H1 (cell line): ENCODE data around the gene GRAMD1C. TPM values are rescaled to one million over a fixed set of nuclear protein-coding genes. Genes with fewer than 3 reads are reported as not detected.

Experiments used
- CTCF ChIA-PET: fragments of 300-600 bp; sonication (Branson Sonifier 250); formaldehyde crosslinking; loops from one replicate; lab custom pipeline; 2021; ENCODE audit not compliant: partially characterized antibody; lab: Charles Lee
- POLR2A ChIA-PET: fragments of 300-600 bp; sonication (Branson Sonifier 250); formaldehyde crosslinking; loops from one replicate; lab custom pipeline; 2021; ENCODE audit warnings: inconsistent platforms; ENCODE audit not compliant: partially characterized antibody; lab: Charles Lee
- DNase-seq, 2 experiments: peaks; one replicate each; pipeline versions ENCODE4 v3.0.0 to v3.0.0-alpha.2; 2010 to 2022; ENCODE audit warnings: low spot score in 2 of 2, low read depth in 1 of 2, mixed read lengths in 1 of 2
- FAIRE-seq: peaks from 2 replicates; lab custom pipeline; 2011; peaks lifted over from hg19 to GRCh38; lab: Jason Lieb, UNC
- H2AFZ ChIP-seq: 2 replicates; pipeline ENCODE4 v1.8.1; 2012; ENCODE audit warnings: low read length, inconsistent platforms
- H2AK5ac ChIP-seq: 2 replicates; pipeline ENCODE4 v1.6.1; 2013; ENCODE audit warnings: low read depth, low read length
- H2BK120ac ChIP-seq: replicated peaks from 2 replicates; pipeline ENCODE3; 2013; ENCODE audit warnings: low read depth, low read length, inconsistent platforms
- H2BK12ac ChIP-seq: 2 replicates; pipeline ENCODE4 v1.6.1; 2013; ENCODE audit warnings: low read depth, low read length
- H2BK15ac ChIP-seq: 2 replicates; pipeline ENCODE4 v1.6.1; 2013; ENCODE audit warnings: low read length
- H2BK20ac ChIP-seq: 2 replicates; pipeline ENCODE4 v1.6.1; 2013; ENCODE audit warnings: low read length
- H2BK5ac ChIP-seq: 2 replicates; pipeline ENCODE4 v1.6.1; 2013; ENCODE audit warnings: low read depth, low read length
- H3K14ac ChIP-seq: 2 replicates; pipeline ENCODE4 v1.6.1; 2013; ENCODE audit warnings: inconsistent platforms; ENCODE audit not compliant: insufficient read length
- H3K18ac ChIP-seq: 2 replicates; pipeline ENCODE4 v1.6.1; 2013; ENCODE audit warnings: low read length; ENCODE audit errors: extremely low read depth
- H3K23ac ChIP-seq: 2 replicates; pipeline ENCODE4 v1.6.1; 2013; ENCODE audit warnings: inconsistent platforms; ENCODE audit not compliant: insufficient read length
- H3K23me2 ChIP-seq: 2 replicates; pipeline ENCODE4 v1.6.1; 2013; ENCODE audit warnings: low read depth, low read length
- H3K27ac ChIP-seq: 2 replicates; pipeline ENCODE4 v1.6.1; 2011; ENCODE audit warnings: low read depth, low read length, inconsistent platforms
- H3K27me3 ChIP-seq, 4 experiments: replicated peaks in 1 of 4; 1 replicate in 1 of 4; 2 replicates in 3 of 4; pipeline versions ENCODE4 v1.6.1 to v1.8.1; 2011 to 2013; ENCODE audit warnings: low read length in 3 of 4, mild to moderate bottlenecking in 3 of 4, inconsistent platforms in 2 of 4, mixed read lengths in 2 of 4, moderate library complexity in 1 of 4; ENCODE audit not compliant: control insufficient read depth in 3 of 4, insufficient read depth in 3 of 4; ENCODE audit errors: extremely low read depth in 1 of 4
- H3K36me3 ChIP-seq, 4 experiments: 2 replicates each; pipeline versions ENCODE4 v1.6.1 to v1.8.1; 2011 to 2013; ENCODE audit warnings: mild to moderate bottlenecking in 4 of 4, low read length in 3 of 4, moderate library complexity in 2 of 4, control low read depth in 1 of 4, inconsistent platforms in 1 of 4; ENCODE audit not compliant: insufficient read depth in 4 of 4, control insufficient read depth in 2 of 4
- H3K4ac ChIP-seq: replicated peaks from 2 replicates; pipeline ENCODE3; 2013; ENCODE audit warnings: low read length, low read depth, mixed read lengths, inconsistent platforms; ENCODE audit not compliant: insufficient read length
- H3K4me1 ChIP-seq, 4 experiments: replicated peaks in 1 of 4; 1 replicate in 1 of 4; 2 replicates in 3 of 4; pipeline versions ENCODE4 v1.6.1 to v1.8.1; 2011 to 2013; ENCODE audit warnings: low read length in 3 of 4, inconsistent platforms in 2 of 4, mixed read lengths in 1 of 4; ENCODE audit not compliant: insufficient read depth in 4 of 4, control insufficient read depth in 3 of 4
- H3K4me2 ChIP-seq, 2 experiments: 2 replicates each; pipeline versions ENCODE4 v1.6.1 to v1.8.1; 2011 to 2013; ENCODE audit warnings: low read depth in 2 of 2, low read length in 2 of 2, control low read depth in 1 of 2, inconsistent platforms in 1 of 2, mild to moderate bottlenecking in 1 of 2; ENCODE audit not compliant: insufficient read depth in 1 of 2
- H3K4me3 ChIP-seq, 4 experiments: fragments of 200-600, 300-600 bp in 1 of 4; sonication (generic), shearing (Covaris generic), sonication (Bioruptor Twin) in 1 of 4; 2 replicates each; pipeline versions ENCODE4 v1.5.1 to v1.8.1; 2011 to 2016; ENCODE audit warnings: low read length in 4 of 4, low read depth in 3 of 4, control low read depth in 2 of 4, inconsistent platforms in 2 of 4, mild to moderate bottlenecking in 2 of 4, mixed read lengths in 1 of 4, moderate library complexity in 1 of 4; ENCODE audit not compliant: insufficient read depth in 2 of 4; ENCODE audit errors: extremely low read depth in 1 of 4
- H3K56ac ChIP-seq: replicated peaks from 2 replicates; pipeline ENCODE3; 2013; ENCODE audit warnings: low read depth, mild to moderate bottlenecking, mixed read lengths, low read length, inconsistent platforms; ENCODE audit not compliant: insufficient read length
- H3K79me1 ChIP-seq: 2 replicates; pipeline ENCODE4 v1.6.1; 2013; ENCODE audit warnings: low read depth, low read length, control low read depth
- H3K79me2 ChIP-seq, 2 experiments: 2 replicates each; pipeline versions ENCODE4 v1.6.1 to v1.8.1; 2012 to 2013; ENCODE audit warnings: low read length in 2 of 2, mild to moderate bottlenecking in 2 of 2, inconsistent platforms in 1 of 2; ENCODE audit not compliant: insufficient read depth in 2 of 2, control insufficient read depth in 1 of 2
- H3K9ac ChIP-seq, 4 experiments: replicated peaks in 1 of 4; 1 replicate in 1 of 4; 2 replicates in 3 of 4; pipeline versions ENCODE4 v1.6.1 to v1.8.1; 2011 to 2013; ENCODE audit warnings: low read depth in 3 of 4, low read length in 3 of 4, control low read depth in 2 of 4, mild to moderate bottlenecking in 2 of 4, moderate library complexity in 2 of 4, inconsistent platforms in 1 of 4; ENCODE audit errors: extremely low read depth in 1 of 4
- H3K9me3 ChIP-seq, 2 experiments: 2 replicates each; pipeline versions ENCODE4 v1.6.1 to v1.8.1; 2012 to 2013; ENCODE audit warnings: mild to moderate bottlenecking in 2 of 2, moderate library complexity in 2 of 2, control low read depth in 1 of 2, inconsistent platforms in 1 of 2, low read depth in 1 of 2, low read length in 1 of 2, mixed read lengths in 1 of 2; ENCODE audit not compliant: insufficient read depth in 2 of 2
- H4K20me1 ChIP-seq, 2 experiments: replicated peaks in 1 of 2; 2 replicates each; pipeline versions ENCODE3 to v1.8.1; 2011 to 2013; ENCODE audit warnings: inconsistent platforms in 2 of 2, low read length in 2 of 2, mild to moderate bottlenecking in 1 of 2; ENCODE audit not compliant: insufficient read depth in 2 of 2, control insufficient read depth in 1 of 2
- H4K5ac ChIP-seq: 2 replicates; pipeline ENCODE4 v1.6.1; 2013; ENCODE audit warnings: low read length, low read depth, mixed read lengths, inconsistent platforms; ENCODE audit not compliant: insufficient read length
- H4K8ac ChIP-seq: 2 replicates; pipeline ENCODE4 v1.8.0; 2013; ENCODE audit warnings: mild to moderate bottlenecking, moderate library complexity, low read length, inconsistent platforms; ENCODE audit not compliant: insufficient read depth; ENCODE audit errors: extremely low read depth
- H4K91ac ChIP-seq: replicated peaks from 2 replicates; pipeline ENCODE3; 2013; ENCODE audit warnings: low read length, mixed read lengths, inconsistent platforms; ENCODE audit not compliant: insufficient read length
- EP300 ChIP-seq, 2 experiments: IDR thresholded peaks; 1 replicate in 1 of 2; 2 replicates in 1 of 2; pipeline ENCODE4 v1.6.1; 2011 to 2012; ENCODE audit warnings: low read depth in 2 of 2, low read length in 2 of 2, mild to moderate bottlenecking in 2 of 2, borderline replicate concordance in 1 of 2, inconsistent platforms in 1 of 2, moderate library complexity in 1 of 2
- FOSL1 ChIP-seq: IDR thresholded peaks from 2 replicates; pipeline ENCODE4 v1.6.1; 2011; ENCODE audit warnings: mild to moderate bottlenecking, low read depth, low read length, moderate library complexity; ENCODE audit not compliant: insufficient read depth
- GABPA ChIP-seq: IDR thresholded peaks from 2 replicates; pipeline ENCODE4 v1.6.1; 2011; ENCODE audit warnings: mild to moderate bottlenecking, low read length, moderate library complexity, borderline replicate concordance; ENCODE audit not compliant: insufficient read depth
- GTF2F1 ChIP-seq: IDR thresholded peaks from 2 replicates; pipeline ENCODE4 v1.6.1; 2012; ENCODE audit warnings: low read depth, low read length, improper control_type of control experiment, borderline replicate concordance
- JUN ChIP-seq: IDR thresholded peaks from 2 replicates; pipeline ENCODE4 v1.6.1; 2011; ENCODE audit warnings: low read depth, mild to moderate bottlenecking, improper control_type of control experiment, low read length
- KDM5A ChIP-seq: fragments of 200-600 bp; IDR thresholded peaks from 2 replicates; pipeline ENCODE4 v1.7.1; 2012; ENCODE audit warnings: mild to moderate bottlenecking, low read length, inconsistent platforms, mixed read lengths
- MAFK ChIP-seq: IDR thresholded peaks from 2 replicates; pipeline ENCODE4 v1.6.1; 2012; ENCODE audit warnings: low read depth, mild to moderate bottlenecking, improper control_type of control experiment, low read length
- POLR2AphosphoS5 ChIP-seq: IDR thresholded peaks from 2 replicates; pipeline ENCODE4 v1.6.1; 2011; ENCODE audit warnings: low read depth, low read length
- RFX5 ChIP-seq: IDR thresholded peaks from 2 replicates; pipeline ENCODE4 v1.6.1; 2011; ENCODE audit warnings: low read depth, low read length, improper control_type of control experiment, borderline replicate concordance
- RNF2 ChIP-seq: fragments of 200-900, 300-1000 bp; sonication (generic); IDR thresholded peaks from 2 replicates; pipeline ENCODE4 v1.7.1; 2016; ENCODE audit warnings: borderline replicate concordance, low read depth, mild to moderate bottlenecking, antibody characterized with exemption, low read length; ENCODE audit not compliant: poor library complexity, severe bottlenecking; ENCODE audit errors: missing control alignments
- USF2 ChIP-seq: IDR thresholded peaks from 2 replicates; pipeline ENCODE4 v1.6.1; 2011; ENCODE audit warnings: low read length, improper control_type of control experiment
- WGBS, 2 experiments: shearing (Covaris generic) in 1 of 2; methylation state at CpG; one replicate each; pipeline versions ENCODE4 v1.1.6 to v1.1.7; 2013 to 2015; ENCODE audit warnings: low lambda C conversion rate in 2 of 2, mixed read lengths in 2 of 2, inconsistent platforms in 1 of 2, low coverage in 1 of 2, missing lambda C conversion rate in 1 of 2; ENCODE audit not compliant: insufficient replicate concordance in 2 of 2, insufficient coverage in 1 of 2, insufficient read length in 1 of 2; ENCODE audit errors: extremely low coverage in 1 of 2, missing lambda C conversion rate in 1 of 2; 5-methylcytosine and 5-hydroxymethylcytosine counted together
- polyA plus RNA-seq, 7 experiments: library from polyadenylated mRNA; depleted of rRNA in 3 of 7; stranded (reverse) in 5 of 7; unstranded in 2 of 7; fragments of >200 nt in 5 of 7; fragments of 200-250 nt in 2 of 7; gene quantifications; 1 replicate in 5 of 7; 2 replicates in 1 of 7; 4 replicates in 1 of 7; pipeline versions ENCODE4 v1.2.1 to v1.2.3, GENCODE V29; 2011 to 2013; ENCODE audit warnings: missing spikeins in 2 of 7, mixed read lengths in 2 of 7
- total RNA-seq: library from RNA; stranded (reverse); fragmentation: NEBNext Ultra II Directional; extraction: Animal tissue kit (Norgen Biotek cat#: 25700); gene quantifications from 2 replicates; pipeline ENCODE4 v1.2.1, GENCODE V29; 2021

GRAMD1C gene
- total and polyA plus RNA-seq, 2 of the 8 experiments (the other 6 are each of a cell fraction or from before 2014, with no cell fraction given) = 0.62 to 2.1 TPM

GRCh38 chr3:113977822-113978221 is 139.2 kb downstream of the GRAMD1C start:
- Histone ChIP-seq H3K9me3 (no peaks in the 10 kb centered on the region; a peak in 1 of 4 replicates), H3K79me1 (no peaks in the 10 kb centered on the region), H3K4me3 (no peak overlapping the region), H2BK120ac (no peak overlapping the region), H4K91ac (no peak overlapping the region), H3K36me3 (no peaks in the 10 kb centered on the region; a peak in 1 of 8 replicates), H3K23me2 (no peaks in the 10 kb centered on the region), H3K23ac (no peak overlapping the region), H3K79me2 (no peaks in the 10 kb centered on the region), H2BK12ac (no peak overlapping the region), H2AFZ (no peak overlapping the region), H3K14ac (no peak overlapping the region), H2BK15ac (no peak overlapping the region), H3K18ac (no peak overlapping the region), H3K27ac (no peak overlapping the region), H2BK20ac (no peak overlapping the region), H3K9ac (no peak overlapping the region), H3K4me2 (no peak overlapping the region), H4K5ac (no peak overlapping the region), H2AK5ac (no peak overlapping the region), H4K8ac (no peak overlapping the region), H2BK5ac (no peak overlapping the region), H3K4me1 (no peaks in the 10 kb centered on the region), H3K4ac (no peak overlapping the region), H3K27me3 (no peaks in the 10 kb centered on the region), H4K20me1 (no peaks in the 10 kb centered on the region), H3K56ac (no peak overlapping the region)
- FAIRE-seq (no peak), DNase-seq (no peak)
- CTCF ChIA-PET = interaction anchor here (1.7 kb wide), 1 partner anchor 133 kb away, joined by 4 read pairs; no protein-coding TSS in a partner anchor
- 90% methylated on average over 4 of the region's 4 CpGs; no CpG with 5 or more reads in 1 of the 2 experiments for WGBS, 2 experiments
- POLR2A ChIA-PET = no interaction called here
- no peak for TF ChIP-seq RNF2
- TF ChIP-seq RFX5 = no peak
- no peak for TF ChIP-seq USF2
- TF ChIP-seq GABPA = no peak
- TF ChIP-seq FOSL1 = no peak
- no peak for TF ChIP-seq MAFK
- TF ChIP-seq POLR2AphosphoS5 = no peak
- no peak for TF ChIP-seq JUN
- TF ChIP-seq EP300 (IDR thresholded peaks at IDR 0.05; ENCODE audit: borderline replicate concordance in 1 of 2, low read depth in 2 of 2, low read length in 2 of 2) = no peak
- TF ChIP-seq KDM5A = no peak
- TF ChIP-seq GTF2F1 = no peak
